NCI-H2107 (cell line): Measurements from ENCODE around the gene FRMD6.

ENCODE experiments used
- DNase-seq: peaks from one replicate; lab custom pipeline; 2025; lab: John Stamatoyannopoulos, UW

Gene FRMD6

GRCh38 chr14:51666826-51667225 lies 15.1 kb downstream of the FRMD6 start:
- no peak for DNase-seq

GRCh38 chr14:51668870-51669269 lies 17.2 kb downstream of the FRMD6 start:
- no peak for DNase-seq

GRCh38 chr14:51674294-51675002 lies 22.7 kb downstream of the FRMD6 start:
- DNase-seq: no peak

GRCh38 chr14:51676549-51676948 lies 24.8 kb downstream of the FRMD6 start:
- no peak for DNase-seq

GRCh38 chr14:51677266-51677665 lies 25.6 kb downstream of the FRMD6 start:
- DNase-seq: no peak

GRCh38 chr14:51677738-51678137 lies 26.0 kb downstream of the FRMD6 start:
- no peak for DNase-seq

- no peak for DNase-seq
Observed at GRCh38 chr14:51680031-51680430, 28.3 kb downstream of the FRMD6 start.

GRCh38 chr14:51681411-51681810 lies 29.7 kb downstream of the FRMD6 start:
- no peak for DNase-seq

- no peak for DNase-seq
Observed at GRCh38 chr14:51682411-51682810, 30.7 kb downstream of the FRMD6 start.

GRCh38 chr14:51684760-51685159 lies 33.0 kb downstream of the FRMD6 start:
- no peak for DNase-seq

GRCh38 chr14:51691176-51691575 lies 39.5 kb downstream of the FRMD6 start:
- no peak for DNase-seq

- no peak for DNase-seq
Observed at GRCh38 chr14:51692646-51693045, 40.9 kb downstream of the FRMD6 start.

- DNase-seq: no peak
Observed at GRCh38 chr14:51697848-51698247, 46.1 kb downstream of the FRMD6 start.

GRCh38 chr14:51701951-51702350 lies 50.2 kb downstream of the FRMD6 start:
- no peak for DNase-seq

- no peak for DNase-seq
Observed at GRCh38 chr14:51703787-51704186, 52.1 kb downstream of the FRMD6 start.

GRCh38 chr14:51704545-51704944 lies 52.8 kb downstream of the FRMD6 start:
- DNase-seq: no peak

GRCh38 chr14:51707327-51707726 lies 55.6 kb downstream of the FRMD6 start:
- DNase-seq: no peak

GRCh38 chr14:51711505-51711904 lies 59.8 kb downstream of the FRMD6 start:
- DNase-seq: no peak

GRCh38 chr14:51715250-51715649 lies 63.5 kb downstream of the FRMD6 start:
- DNase-seq: no peak

- DNase-seq: no peak
Observed at GRCh38 chr14:51715742-51716141, 64.0 kb downstream of the FRMD6 start.

- no peak for DNase-seq
Observed at GRCh38 chr14:51716610-51717009, 64.9 kb downstream of the FRMD6 start.

- no peak for DNase-seq
Observed at GRCh38 chr14:51717766-51718165, 66.1 kb downstream of the FRMD6 start.

GRCh38 chr14:51719955-51720354 lies 68.2 kb downstream of the FRMD6 start:
- DNase-seq: no peak

- no peak for DNase-seq
Observed at GRCh38 chr14:51723990-51724389, 72.3 kb downstream of the FRMD6 start.
